ENCODE data around the gene CHD5.

The CHD5 gene

DNA sequence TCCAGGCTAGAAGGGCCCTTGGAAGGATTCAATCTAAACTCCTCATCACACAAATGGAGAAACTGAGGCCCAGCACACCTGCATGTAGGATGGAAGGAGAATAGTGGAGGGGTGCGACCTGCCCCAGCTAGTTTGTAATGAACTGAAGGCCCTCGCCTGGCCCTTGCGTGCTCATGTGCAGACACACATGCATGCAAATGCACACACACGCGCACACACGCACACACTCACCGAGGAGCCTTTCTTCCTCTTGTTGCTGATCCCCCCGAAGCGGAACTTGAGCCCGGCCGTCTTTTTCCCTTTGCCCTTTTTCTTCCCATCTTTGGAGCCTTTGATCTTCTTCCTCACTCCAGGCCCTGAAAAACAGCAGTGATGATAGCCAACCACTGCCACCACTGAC, 27.9 kb downstream of the CHD5 start:
- Histone ChIP-seq H3K4me3 (ENCODE audit: low read length) (no peak overlapping the region), H3K27ac (ENCODE audit: low read depth, low read length) (no peak overlapping the region), H3K9ac (ENCODE audit: low read length) (no peak overlapping the region), H3K4me1 (ENCODE audit: control insufficient read depth, insufficient read depth, low read length) (no peaks in the 10 kb centered on the region), H3K36me3 (ENCODE audit: control insufficient read depth, insufficient read depth, low read length) (no peaks in the 10 kb centered on the region), H3K27me3 (ENCODE audit: control insufficient read depth, insufficient read depth, low read length) (peaks cover 18% of the 10 kb centered on the region)

DNA sequence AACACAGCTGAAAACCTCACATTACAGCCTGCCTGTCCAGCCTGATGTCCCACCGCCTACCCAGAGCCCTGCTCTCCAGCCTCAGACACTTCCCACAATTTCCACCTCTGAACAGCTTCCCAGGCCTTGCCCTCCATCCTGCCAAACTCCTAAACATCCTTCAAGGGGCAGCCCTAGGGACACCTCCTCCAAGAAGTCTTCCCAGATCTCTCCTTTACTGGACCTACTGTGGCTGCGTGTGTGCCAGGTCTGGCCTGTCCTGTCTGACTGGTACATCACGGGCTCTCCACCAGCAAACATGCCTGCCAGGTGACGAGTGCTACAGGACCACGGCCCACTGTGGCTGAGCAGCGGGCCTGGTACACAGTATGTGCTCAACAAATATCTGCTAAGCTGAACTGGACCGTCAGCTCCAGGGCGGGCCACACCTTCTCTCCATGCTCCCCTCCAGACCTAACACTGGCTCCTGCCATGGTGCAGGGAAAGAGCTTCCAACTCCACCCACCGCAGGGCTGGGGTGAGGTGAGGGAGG, 28.8 kb downstream of the CHD5 start:
- H3K4me3 ChIP-seq (ENCODE audit: low read length), result no peak overlapping the region
- no peaks in the 10 kb centered on the region for H3K4me1 ChIP-seq (ENCODE audit: control insufficient read depth, insufficient read depth, low read length)

DNA sequence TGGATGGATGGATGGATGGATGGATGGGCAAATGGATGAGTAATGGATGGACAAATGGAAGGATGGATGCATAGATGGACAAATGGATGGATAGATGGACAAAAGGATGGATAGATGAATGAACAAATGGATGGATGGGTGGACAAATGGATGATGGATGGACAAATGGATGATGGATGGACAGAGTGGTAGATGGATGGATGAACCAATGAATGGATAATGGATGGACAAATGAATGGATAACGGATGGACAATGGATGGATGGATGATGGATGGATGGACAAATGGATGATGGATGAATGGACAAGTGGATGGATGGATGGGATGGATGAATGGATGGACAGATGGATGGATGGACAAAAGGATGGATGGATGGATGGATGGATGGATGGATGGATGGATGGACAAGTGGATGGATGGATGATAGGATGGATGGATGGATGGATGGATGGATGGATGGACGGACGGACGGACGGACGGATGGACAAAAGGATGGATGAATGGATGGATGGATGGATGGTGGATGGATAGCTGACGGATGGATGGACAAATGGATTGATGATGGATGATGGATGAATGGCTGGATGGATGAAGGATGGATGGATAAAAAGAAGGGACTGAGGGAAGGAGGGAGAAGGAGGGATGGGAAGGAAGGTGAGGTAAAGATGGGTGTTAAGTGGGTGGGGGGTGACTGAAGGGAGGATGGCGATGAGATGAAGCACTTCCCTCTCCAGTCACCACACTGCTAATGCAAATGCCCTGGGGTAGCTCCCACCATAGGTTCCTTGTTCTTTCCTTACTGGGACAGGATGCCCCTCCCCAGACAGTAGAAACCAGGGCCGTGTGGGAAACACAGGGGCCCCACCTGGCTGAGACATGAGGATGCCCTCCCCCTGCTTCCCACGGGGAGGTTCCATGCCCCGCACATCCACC, 29.8 kb downstream of the CHD5 start:
- H3K9ac ChIP-seq (ENCODE audit: low read length), result no peak overlapping the region
- H3K27me3 ChIP-seq (ENCODE audit: control insufficient read depth, insufficient read depth, low read length), result peaks cover 17% of the 10 kb centered on the region
- no peaks in the 10 kb centered on the region for H3K36me3 ChIP-seq (ENCODE audit: control insufficient read depth, insufficient read depth, low read length)
- no peak overlapping the region for H3K4me3 ChIP-seq (ENCODE audit: low read length)
- no peak overlapping the region for H3K27ac ChIP-seq (ENCODE audit: low read depth, low read length)
- no peaks in the 10 kb centered on the region for H3K4me1 ChIP-seq (ENCODE audit: control insufficient read depth, insufficient read depth, low read length)

More for the DNA sequence above, 28.8 kb downstream of the CHD5 start:
- Histone ChIP-seq H3K27ac (ENCODE audit: low read depth, low read length) (no peak overlapping the region), H3K36me3 (ENCODE audit: control insufficient read depth, insufficient read depth, low read length) (no peaks in the 10 kb centered on the region), H3K9ac (ENCODE audit: low read length) (no peak overlapping the region), H3K27me3 (ENCODE audit: control insufficient read depth, insufficient read depth, low read length) (peaks cover 19% of the 10 kb centered on the region)

DNA sequence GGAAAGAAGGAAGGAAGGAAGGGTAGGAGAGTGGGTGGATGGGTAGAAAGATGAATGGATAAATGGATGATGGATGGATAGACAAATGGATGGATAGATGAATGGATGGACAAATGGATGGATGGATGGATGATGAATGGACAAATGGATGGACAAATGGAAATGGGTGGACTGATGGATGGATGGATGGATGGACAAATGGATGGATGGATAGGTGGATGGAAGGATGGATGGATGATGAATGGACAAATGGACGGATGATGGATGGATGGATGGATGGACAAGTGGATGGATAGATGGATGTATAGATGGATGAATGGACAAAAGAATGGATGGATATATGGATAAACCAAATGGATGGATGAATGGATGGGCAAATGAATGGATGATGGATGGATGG, 30.5 kb downstream of the CHD5 start:
- Histone ChIP-seq H3K27ac (ENCODE audit: low read depth, low read length) (no peak overlapping the region), H3K27me3 (ENCODE audit: control insufficient read depth, insufficient read depth, low read length) (peaks cover 17% of the 10 kb centered on the region), H3K36me3 (ENCODE audit: control insufficient read depth, insufficient read depth, low read length) (no peaks in the 10 kb centered on the region), H3K4me3 (ENCODE audit: low read length) (no peak overlapping the region), H3K4me1 (ENCODE audit: control insufficient read depth, insufficient read depth, low read length) (no peaks in the 10 kb centered on the region), H3K9ac (ENCODE audit: low read length) (no peak overlapping the region)

DNA sequence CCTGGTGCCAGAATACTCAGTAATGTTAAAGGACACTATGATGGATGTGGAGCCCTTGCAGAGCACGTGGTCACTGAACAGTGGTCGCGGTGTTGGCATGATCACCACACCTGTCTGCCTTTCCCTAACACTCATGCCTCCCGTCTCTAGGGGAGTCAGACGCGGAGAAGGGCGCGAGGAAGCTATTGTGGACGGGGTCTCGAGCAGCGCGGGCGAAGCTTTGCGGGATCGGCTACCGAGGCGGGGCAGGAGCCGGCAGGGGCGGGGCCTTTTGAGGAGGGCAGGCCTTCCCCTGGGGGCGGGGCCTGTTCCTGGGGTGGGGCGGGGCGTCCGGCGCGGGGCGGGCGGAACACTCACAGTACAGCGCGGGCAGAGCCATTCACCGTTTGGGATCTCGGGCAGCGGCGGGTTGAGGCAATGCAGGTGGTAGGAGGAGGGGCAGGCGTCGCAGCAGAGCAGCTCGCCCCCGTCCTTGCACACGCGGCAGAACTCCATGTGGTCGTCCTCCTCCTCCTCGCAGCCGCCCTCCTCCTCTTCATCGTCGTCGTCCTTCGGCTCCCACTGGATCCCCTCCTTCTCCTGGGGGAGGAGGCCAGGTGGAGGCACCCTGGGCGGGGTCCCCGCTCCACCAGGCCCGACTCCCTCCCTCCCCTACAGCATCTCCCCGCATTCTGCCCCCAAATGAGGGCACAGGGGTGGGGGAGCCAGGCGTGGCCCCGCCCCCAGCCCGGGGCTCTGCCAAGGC, 31.5 kb downstream of the CHD5 start:
- Histone ChIP-seq H3K27me3 (ENCODE audit: control insufficient read depth, insufficient read depth, low read length) (peaks cover 17% of the 10 kb centered on the region), H3K4me1 (ENCODE audit: control insufficient read depth, insufficient read depth, low read length) (no peaks in the 10 kb centered on the region), H3K4me3 (ENCODE audit: low read length) (peak overlapping the region; percentile 53), H3K36me3 (ENCODE audit: control insufficient read depth, insufficient read depth, low read length) (no peaks in the 10 kb centered on the region), H3K27ac (ENCODE audit: low read depth, low read length) (no peak overlapping the region), H3K9ac (ENCODE audit: low read length) (no peak overlapping the region)

DNA sequence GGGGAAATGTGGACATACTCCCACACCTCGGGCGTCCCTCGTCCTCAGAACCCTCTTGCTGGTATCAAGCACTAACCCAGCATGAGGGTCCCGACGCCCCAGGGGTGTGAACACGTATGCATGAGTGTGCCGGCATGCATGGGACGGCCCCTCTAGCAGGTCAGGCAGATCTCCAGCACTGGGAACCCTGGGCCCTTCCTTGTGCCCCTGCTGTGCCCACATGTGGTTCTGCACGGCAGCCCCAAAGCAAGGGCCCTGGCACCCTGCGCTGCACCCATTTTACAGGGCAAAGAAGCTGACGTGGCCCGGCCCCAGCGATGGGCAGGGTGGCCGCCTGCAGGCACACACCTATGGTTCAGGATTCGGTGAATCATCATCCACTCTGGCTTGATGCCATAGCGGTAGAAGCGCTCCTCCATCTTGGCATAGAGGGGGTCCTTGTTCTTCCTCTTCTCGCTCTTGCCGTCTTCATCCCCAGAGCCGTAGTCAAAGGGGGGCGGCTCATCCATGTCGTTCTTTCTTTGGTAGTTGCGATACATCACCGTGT, 34.2 kb downstream of the CHD5 start:
- peaks cover 17% of the 10 kb centered on the region for H3K27me3 ChIP-seq (ENCODE audit: control insufficient read depth, insufficient read depth, low read length)
- H3K4me3 ChIP-seq (ENCODE audit: low read length), result no peak overlapping the region
- H3K27ac ChIP-seq (ENCODE audit: low read depth, low read length), result no peak overlapping the region
- H3K4me1 ChIP-seq (ENCODE audit: control insufficient read depth, insufficient read depth, low read length), result no peaks in the 10 kb centered on the region
- H3K9ac ChIP-seq (ENCODE audit: low read length), result no peak overlapping the region
- H3K36me3 ChIP-seq (ENCODE audit: control insufficient read depth, insufficient read depth, low read length), result no peaks in the 10 kb centered on the region

DNA sequence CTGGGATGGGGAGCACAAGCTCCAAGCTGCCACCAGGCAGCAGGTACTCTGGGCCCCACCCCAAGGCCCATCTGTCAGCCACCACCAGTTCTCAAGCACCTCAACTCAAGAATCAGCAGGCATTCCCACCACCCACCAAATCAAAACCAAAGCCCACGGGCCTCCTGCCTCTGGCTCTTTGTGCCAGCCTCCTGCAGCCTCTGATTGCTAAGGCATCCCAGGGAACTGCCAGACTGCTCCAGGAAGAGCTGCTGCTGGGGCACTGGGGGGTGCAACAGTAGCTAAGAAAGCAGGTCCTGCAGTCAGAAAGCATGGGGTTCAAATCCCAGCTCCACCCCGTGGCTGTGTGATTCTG, 34.7 kb downstream of the CHD5 start:
- Histone ChIP-seq H3K4me3 (ENCODE audit: low read length) (no peak overlapping the region), H3K36me3 (ENCODE audit: control insufficient read depth, insufficient read depth, low read length) (no peaks in the 10 kb centered on the region), H3K27me3 (ENCODE audit: control insufficient read depth, insufficient read depth, low read length) (peaks cover 17% of the 10 kb centered on the region), H3K9ac (ENCODE audit: low read length) (no peak overlapping the region), H3K27ac (ENCODE audit: low read depth, low read length) (no peak overlapping the region), H3K4me1 (ENCODE audit: control insufficient read depth, insufficient read depth, low read length) (no peaks in the 10 kb centered on the region)

DNA sequence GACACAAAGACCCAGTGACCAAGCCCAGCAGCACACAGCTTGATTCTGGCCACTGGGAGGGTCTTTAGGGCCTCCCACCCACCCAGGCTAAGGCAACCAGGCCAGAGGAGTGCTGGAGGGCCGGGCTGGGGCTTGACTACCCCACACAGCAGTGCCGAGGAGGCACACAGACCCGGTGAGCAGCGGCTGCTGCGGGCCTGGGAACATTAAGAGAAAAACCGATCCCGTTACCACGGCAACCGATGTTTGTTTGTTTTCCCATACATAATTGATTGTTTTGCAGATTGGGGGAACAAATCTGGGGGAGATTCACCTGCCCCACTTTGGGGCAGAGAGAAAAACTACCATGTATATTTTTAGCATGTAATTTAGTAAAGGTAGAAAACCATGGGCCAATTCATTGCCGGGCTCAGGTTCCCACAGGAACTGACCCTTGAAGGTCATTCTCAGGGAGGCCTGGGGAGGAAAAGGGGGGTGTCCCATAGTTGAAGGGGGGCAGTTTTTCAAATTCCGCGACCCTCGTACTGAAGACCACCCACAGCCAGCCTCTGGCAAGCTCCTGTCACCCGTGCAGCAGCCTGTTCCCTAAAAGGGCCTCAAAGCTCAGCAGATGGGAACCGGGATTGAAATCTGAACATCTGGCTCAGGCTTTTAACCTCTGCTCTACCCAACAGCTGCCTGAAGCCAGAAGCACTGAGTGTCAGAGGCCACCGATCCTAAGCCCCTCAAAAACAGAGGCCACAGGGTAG, 35.3 kb downstream of the CHD5 start:
- Histone ChIP-seq H3K36me3 (ENCODE audit: control insufficient read depth, insufficient read depth, low read length) (no peaks in the 10 kb centered on the region), H3K27ac (ENCODE audit: low read depth, low read length) (no peak overlapping the region), H3K9ac (ENCODE audit: low read length) (no peak overlapping the region), H3K4me1 (ENCODE audit: control insufficient read depth, insufficient read depth, low read length) (no peaks in the 10 kb centered on the region), H3K4me3 (ENCODE audit: low read length) (no peak overlapping the region), H3K27me3 (ENCODE audit: control insufficient read depth, insufficient read depth, low read length) (peaks cover 17% of the 10 kb centered on the region)

DNA sequence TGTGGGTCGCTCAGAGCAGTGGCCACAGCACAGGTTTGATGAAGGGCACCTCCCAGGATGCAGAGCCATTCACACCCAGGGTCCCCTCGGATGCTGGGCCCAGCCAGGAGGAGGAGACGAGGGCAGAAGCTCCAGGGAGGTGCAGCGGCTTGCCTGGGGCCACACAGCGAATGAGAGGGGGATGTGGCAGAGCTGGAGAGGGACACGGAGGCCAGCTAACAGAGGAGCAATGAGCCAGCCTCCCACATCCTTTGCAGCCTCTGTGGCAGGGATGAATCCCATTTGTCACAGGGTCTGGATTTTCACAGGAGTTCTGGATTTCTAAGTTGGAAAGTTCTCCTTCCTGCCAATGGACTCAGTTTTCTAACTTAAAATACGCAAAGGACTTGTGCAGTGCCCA, 35.9 kb downstream of the CHD5 start:
- Histone ChIP-seq H3K27me3 (ENCODE audit: control insufficient read depth, insufficient read depth, low read length) (peaks cover 14% of the 10 kb centered on the region), H3K9ac (ENCODE audit: low read length) (no peak overlapping the region)

DNA sequence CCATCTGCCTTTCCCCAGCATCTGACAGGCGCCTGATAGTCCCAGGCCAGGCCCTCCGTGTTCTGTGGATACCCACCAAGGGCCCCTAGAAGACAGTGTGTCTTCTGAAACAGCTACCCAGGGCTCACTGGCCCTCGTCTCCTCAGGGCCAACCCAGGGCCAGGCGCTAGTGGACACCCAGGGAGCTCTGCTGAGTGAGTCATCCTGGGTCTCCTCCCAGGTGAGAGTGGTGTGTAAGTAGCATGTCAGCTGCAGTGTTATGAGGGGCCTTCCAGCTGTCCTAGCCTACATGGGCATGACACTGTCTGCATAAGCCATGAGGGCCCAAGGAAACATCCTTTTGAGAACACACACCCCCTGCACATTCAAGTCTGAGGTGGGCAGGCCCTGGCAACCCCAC, 36.7 kb downstream of the CHD5 start:
- Histone ChIP-seq H3K4me3 (ENCODE audit: low read length) (no peak overlapping the region), H3K4me1 (ENCODE audit: control insufficient read depth, insufficient read depth, low read length) (no peaks in the 10 kb centered on the region), H3K27me3 (ENCODE audit: control insufficient read depth, insufficient read depth, low read length) (peaks cover 12% of the 10 kb centered on the region), H3K36me3 (ENCODE audit: control insufficient read depth, insufficient read depth, low read length) (no peaks in the 10 kb centered on the region), H3K27ac (ENCODE audit: low read depth, low read length) (no peak overlapping the region), H3K9ac (ENCODE audit: low read length) (no peak overlapping the region)

More for the DNA sequence above, 35.9 kb downstream of the CHD5 start:
- no peak overlapping the region for H3K4me3 ChIP-seq (ENCODE audit: low read length)
- H3K4me1 ChIP-seq (ENCODE audit: control insufficient read depth, insufficient read depth, low read length), result no peaks in the 10 kb centered on the region
- H3K27ac ChIP-seq (ENCODE audit: low read depth, low read length), result no peak overlapping the region
- H3K36me3 ChIP-seq (ENCODE audit: control insufficient read depth, insufficient read depth, low read length), result no peaks in the 10 kb centered on the region

DNA sequence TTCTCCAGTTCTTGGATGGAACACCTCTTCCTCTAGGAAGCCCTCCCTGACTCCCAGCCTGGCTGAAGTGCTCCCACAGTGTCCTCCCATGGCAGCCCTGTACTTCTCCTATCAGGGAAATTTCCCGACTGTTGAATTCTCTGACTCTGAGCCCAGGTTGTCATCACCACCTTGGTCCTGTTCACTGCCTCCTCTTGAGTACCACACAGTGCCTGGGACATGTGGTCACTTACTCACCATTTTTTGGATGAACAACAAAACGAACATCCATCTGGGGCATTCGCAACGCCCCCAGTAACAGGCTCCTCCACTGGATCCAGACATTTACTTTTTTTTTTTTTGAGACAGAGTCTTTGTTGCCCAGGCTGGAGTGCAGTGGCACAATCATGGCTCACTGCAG, 37.4 kb downstream of the CHD5 start:
- Histone ChIP-seq H3K4me3 (ENCODE audit: low read length) (no peak overlapping the region), H3K27ac (ENCODE audit: low read depth, low read length) (no peak overlapping the region), H3K4me1 (ENCODE audit: control insufficient read depth, insufficient read depth, low read length) (no peaks in the 10 kb centered on the region), H3K36me3 (ENCODE audit: control insufficient read depth, insufficient read depth, low read length) (no peaks in the 10 kb centered on the region), H3K9ac (ENCODE audit: low read length) (no peak overlapping the region), H3K27me3 (ENCODE audit: control insufficient read depth, insufficient read depth, low read length) (peaks cover 6% of the 10 kb centered on the region)

Data from rectal smooth muscle tissue (tissue), 1 donor.